ENCODE results near the gene TAS2R31. TPM values are rescaled to one million over a fixed set of nuclear protein-coding genes. Genes with fewer than 3 reads are reported as not detected.

The TAS2R31 gene
- total and polyA plus RNA-seq, 2 of the 13 experiments (the other 11 are each of a cell fraction or from before 2014, with no cell fraction given): 0.96 to 6.5 TPM

GRCh38 chr12:11015775-11016430 lies 15.3 kb downstream of the TAS2R31 start (continued):
- no peak for TF ChIP-seq ZNF574 (CRISPR knock-in tag; IDR thresholded peaks at IDR 0.05)
- TF ChIP-seq KAT2B (IDR thresholded peaks at IDR 0.05; ENCODE audit: borderline replicate concordance, low read depth, low read length): no peak
- no peak for TF ChIP-seq ZSCAN30 (CRISPR knock-in tag; IDR thresholded peaks at IDR 0.05)
- TF ChIP-seq ZFP37 (CRISPR knock-in tag; IDR thresholded peaks at IDR 0.05; ENCODE audit: borderline replicate concordance): no peak
- TF ChIP-seq HNF4G (IDR thresholded peaks at IDR 0.05; ENCODE audit: borderline replicate concordance, low read depth, low read length): peak; percentile 79
- TF ChIP-seq HNF4G (CRISPR knock-in tag; IDR thresholded peaks at IDR 0.05; ENCODE audit: borderline replicate concordance, low read depth): peak; percentile 91
- 0 out of 2 replicates have a peak, but pooled peaks have one; percentile 17 for TF ChIP-seq GABPB1 (CRISPR knock-in tag; IDR thresholded peaks at IDR 0.05)
- no peak for TF ChIP-seq CENPT (CRISPR knock-in tag; IDR thresholded peaks at IDR 0.05; ENCODE audit: low read depth)
- no peak for TF ChIP-seq ELF4 (CRISPR knock-in tag; IDR thresholded peaks at IDR 0.05; ENCODE audit: borderline replicate concordance)
- peak; percentile 34; the same call in 1 of the 2 replicates for TF ChIP-seq SKIL (CRISPR knock-in tag; IDR thresholded peaks at IDR 0.05; ENCODE audit: borderline replicate concordance)
- peak; percentile 53; the same call in 1 of the 2 replicates for TF ChIP-seq PATZ1 (CRISPR knock-in tag; IDR thresholded peaks at IDR 0.05)
- TF ChIP-seq FOSL1 (CRISPR knock-in tag; IDR thresholded peaks at IDR 0.05; ENCODE audit: borderline replicate concordance): no peak
- peak; percentile 49; the same call in 1 of the 2 replicates for TF ChIP-seq SPEN (CRISPR knock-in tag; IDR thresholded peaks at IDR 0.05; ENCODE audit: low read depth)
- TF ChIP-seq ZNF781 (CRISPR knock-in tag; IDR thresholded peaks at IDR 0.05; ENCODE audit: borderline replicate concordance, not compliant biosample characterization): no peak
- no peak for TF ChIP-seq BORCS8-MEF2B (CRISPR knock-in tag; IDR thresholded peaks at IDR 0.05)
- no peak for TF ChIP-seq CREB1 (IDR thresholded peaks at IDR 0.05)
- TF ChIP-seq CREB1 (CRISPR knock-in tag; IDR thresholded peaks at IDR 0.05): peak; percentile 63
- TF ChIP-seq ZNF33A (CRISPR knock-in tag; IDR thresholded peaks at IDR 0.05; ENCODE audit: borderline replicate concordance): no peak
- TF ChIP-seq SOX13 (IDR thresholded peaks at IDR 0.05): peak; percentile 86
- TF ChIP-seq SOX13 (CRISPR knock-in tag; conservative IDR thresholded peaks at IDR 0.05 in 1 of 2, IDR thresholded peaks at IDR 0.05 in 1 of 2): peak in 1 of 2 experiments; percentile 95; a peak in 2 of 4 replicates
- peak; percentile 28; the same call in 1 of the 2 replicates for TF ChIP-seq MIER2 (CRISPR knock-in tag; IDR thresholded peaks at IDR 0.05)
- no peak for TF ChIP-seq ZNF382 (CRISPR knock-in tag; IDR thresholded peaks at IDR 0.05; ENCODE audit: borderline replicate concordance)
- TF ChIP-seq ZSCAN31 (CRISPR knock-in tag; IDR thresholded peaks at IDR 0.05; ENCODE audit: low read depth): no peak
